GM18507 (cell line): Measurements from ENCODE around the gene RDH16.
"Not testable (repeated sequence)": the region's sequence is repeated elsewhere in the genome, so short reads cannot be mapped to it uniquely, and the experiment has no call there.

Experiments used
- DNase-seq: peaks from one replicate; pipeline ENCODE4 v3.0.0; 2011; ENCODE audit warnings: low read depth; ENCODE audit not compliant: insufficient read length; ENCODE audit errors: extremely low spot score
- FAIRE-seq: peaks from 2 replicates; lab custom pipeline; 2011; peaks lifted over from hg19 to GRCh38; lab: Jason Lieb, UNC

The RDH16 gene

DNA sequence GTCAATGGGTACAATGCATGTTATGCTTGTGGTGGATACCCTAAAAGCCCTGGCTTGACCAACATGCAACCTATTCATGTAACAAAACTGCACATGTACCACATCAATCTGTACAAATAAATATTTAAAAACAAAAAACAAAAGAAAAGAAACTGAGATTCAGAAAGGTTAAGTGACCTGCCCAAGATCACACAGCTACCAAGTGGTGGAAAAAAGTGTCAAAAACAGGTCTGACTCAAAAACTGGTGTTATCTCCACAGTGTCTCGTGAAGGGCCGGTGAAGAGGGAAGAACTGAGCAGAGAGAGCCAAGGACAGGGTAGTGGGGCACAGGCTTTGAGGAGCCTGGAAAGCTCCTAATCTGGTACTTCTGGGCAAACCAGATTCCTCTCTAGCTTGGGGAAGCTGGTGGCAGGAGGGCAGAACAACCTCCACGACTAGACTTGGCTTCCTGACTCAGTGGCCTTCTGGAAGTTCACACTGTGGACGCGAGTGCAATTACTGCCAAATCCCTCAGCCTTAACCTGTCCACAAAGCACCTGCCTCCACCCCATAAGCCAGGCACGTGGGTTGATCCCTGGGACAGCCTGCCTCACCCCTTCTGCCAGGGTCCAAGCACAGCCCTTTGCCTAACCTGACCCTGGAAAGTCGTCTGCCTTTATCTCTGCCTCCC, 33.4 kb upstream of the RDH16 start:
- no peak for DNase-seq
- no peak for FAIRE-seq

DNA sequence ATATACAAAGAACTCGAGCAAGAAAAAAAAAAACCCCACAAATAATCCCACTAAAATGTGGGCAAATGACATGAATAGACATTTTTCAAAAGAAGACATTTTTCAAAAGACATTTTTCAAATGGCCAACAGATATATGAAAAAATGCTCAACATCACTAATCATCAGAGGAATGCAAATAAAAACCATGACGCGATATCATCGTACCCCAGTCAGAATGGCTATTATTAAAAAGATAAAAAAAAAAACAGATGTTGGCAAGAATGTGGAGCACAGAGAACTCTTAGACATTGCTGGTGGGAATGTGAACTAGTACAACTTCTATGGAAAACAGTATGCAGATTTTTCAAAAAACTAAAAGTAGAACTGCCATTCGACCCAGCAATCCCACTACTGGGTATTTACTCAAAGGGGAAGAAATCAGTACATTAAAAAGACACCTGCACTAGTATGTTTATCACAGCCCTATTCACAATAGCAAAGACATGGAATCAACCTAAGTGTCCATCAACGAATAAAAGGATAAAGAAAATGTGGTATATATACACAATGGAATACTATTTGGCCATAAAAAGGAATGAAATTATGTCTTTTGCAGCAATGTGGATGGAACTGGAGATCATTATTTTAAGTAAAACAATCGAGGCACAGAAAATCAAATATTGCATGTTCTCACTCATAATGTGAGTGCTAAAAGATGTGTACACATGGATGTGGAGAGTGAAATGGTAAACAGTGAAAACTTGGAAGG, 32.6 kb upstream of the RDH16 start:
- FAIRE-seq, result no peak

DNA sequence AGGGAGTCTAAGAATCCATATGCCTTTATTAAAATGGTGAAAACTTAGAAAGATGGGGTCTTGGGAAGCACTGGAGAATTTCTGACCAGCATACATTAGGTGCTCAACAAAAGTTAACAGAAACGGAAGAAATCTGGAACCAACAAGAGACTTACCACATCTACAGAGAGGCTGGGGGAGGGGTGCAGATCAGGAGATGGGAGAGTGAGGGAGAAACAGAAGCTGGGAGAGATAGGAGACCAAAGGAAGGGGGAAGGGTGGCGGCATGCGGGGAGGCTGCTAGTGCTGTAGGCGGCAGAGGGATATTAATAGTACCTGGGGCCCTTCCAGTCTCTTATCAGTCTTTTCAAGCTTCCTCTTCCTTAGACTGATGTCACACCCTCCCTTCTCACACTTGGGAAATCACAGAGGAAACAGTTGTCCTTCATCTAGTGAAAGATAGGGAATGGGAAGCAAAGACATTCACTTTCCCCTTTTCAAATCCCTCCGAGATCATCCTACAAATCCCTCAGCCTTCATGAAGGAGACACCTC, 30.9 kb upstream of the RDH16 start:
- DNase-seq, result no peak
- no peak for FAIRE-seq

More for the DNA sequence above, 32.6 kb upstream of the RDH16 start:
- no peak for DNase-seq

DNA sequence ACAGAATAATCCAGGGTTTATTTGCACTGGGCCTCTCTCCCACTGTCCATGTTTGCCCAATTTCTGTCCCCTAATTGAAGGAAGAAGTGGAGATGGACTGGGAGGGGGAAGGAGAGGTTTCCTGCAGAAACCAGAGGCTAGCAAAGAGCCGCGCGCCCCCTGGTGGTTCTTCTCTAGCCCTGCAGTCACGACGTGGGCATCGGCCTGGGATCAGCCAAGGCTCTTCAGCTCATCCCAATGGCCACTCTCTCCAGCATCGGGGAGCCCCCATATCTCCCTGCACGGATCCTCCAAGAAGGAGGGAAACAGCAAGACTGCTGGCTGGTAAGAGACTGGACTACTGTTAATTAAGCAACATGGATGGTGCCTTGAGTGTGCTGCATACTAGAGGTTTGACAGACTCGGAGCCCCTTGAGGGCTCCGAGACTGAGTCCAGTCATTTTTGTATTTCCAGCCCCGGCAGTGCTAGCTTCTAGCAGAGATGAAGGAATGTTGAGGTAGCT, 30.2 kb upstream of the RDH16 start:
- peak; percentile 49 for DNase-seq
- FAIRE-seq, result peak; percentile 71

DNA sequence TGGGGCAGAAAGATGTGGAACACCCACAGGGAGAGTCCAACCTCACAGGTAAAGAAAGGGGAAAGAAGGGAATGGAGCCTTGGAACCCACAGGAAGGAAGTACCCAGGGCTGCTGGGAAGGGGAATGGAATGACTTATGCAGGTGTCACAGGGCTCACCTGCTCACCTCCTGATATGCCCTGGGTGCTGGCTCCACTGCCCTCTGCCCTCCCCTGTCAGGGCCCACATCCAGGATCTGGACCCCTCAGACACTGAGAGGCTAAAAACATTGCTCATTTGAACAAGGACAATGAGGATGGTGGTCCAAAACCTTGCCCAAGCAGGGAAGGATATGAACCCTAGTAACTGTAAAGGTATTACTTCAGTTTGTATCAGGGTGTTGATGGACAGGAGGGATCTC, 29.6 kb upstream of the RDH16 start:
- FAIRE-seq, result no peak

DNA sequence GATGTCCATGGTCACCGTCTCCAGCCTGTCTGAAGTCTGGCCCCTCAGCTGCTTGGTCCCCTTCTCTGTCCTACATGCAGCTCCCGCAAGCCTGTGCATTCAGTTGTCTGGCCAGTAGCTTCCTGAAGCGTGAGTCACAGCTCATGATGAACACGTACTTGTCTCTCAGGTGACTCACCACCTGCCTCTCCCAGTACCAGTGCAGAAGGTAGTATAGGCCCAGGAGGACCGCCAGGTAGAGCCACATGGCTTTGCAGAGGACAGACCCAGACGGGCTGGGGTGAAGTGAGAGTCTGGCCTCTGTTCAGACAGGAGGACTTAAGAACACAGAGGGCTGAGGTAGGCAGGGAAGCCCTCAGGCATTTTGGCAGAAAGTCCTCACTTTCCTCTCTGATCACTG, 28.3 kb upstream of the RDH16 start:
- not testable (repeated sequence) for FAIRE-seq, DNase-seq

More for the DNA sequence above, 29.6 kb upstream of the RDH16 start:
- DNase-seq, result no peak

DNA sequence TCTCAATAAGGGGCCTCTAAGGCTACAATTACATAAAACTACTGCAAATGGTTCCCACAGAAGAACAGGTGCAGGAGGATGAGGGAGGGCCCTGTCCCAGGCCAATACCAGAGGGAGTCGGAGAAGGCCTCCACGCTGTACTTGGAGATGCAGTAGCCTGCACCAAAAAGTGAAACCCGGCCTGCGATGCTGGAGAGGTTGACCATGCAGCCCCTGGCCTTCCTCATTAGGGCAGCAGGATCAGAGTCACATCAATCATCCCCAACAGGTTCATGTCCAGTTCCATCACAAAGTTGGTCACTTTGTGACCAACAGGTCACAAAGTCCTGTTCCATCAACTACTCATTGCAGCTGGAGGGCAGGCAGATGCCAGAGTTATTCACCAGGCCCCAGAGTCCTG, 26.0 kb upstream of the RDH16 start:
- FAIRE-seq, result no peak
- no peak for DNase-seq

DNA sequence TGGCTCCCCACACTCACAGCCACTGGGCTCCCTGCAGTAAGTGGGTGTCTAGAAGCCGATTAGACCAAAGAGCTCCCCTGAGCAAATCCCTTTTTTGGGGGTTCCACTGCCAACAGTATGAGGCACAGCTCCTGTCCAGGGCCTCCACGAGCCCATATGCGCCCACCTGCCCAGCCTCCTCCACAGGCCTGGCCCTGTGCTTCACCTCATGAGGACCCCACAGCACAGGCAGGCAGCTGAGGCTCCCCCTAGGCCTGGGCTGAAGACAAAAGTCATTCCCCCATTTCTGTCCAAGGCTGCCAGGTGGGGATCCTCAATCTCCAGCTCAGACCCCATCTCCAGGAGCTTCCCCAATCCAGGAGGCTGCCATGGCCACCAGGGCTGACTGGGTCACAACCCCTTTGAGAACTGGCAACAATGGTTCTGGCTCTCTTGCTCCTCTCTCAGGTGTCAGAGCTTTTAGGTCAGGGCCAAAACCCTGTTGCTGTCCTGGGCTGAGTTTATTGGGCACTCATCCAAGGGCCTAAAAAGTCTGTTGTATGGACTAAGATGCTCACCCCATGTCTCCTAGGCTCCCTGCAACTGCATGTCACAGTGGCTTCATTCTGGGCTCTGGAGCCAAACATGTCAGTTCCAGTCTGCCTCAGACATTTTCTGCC, 25.3 kb upstream of the RDH16 start:
- not testable (repeated sequence) for FAIRE-seq

DNA sequence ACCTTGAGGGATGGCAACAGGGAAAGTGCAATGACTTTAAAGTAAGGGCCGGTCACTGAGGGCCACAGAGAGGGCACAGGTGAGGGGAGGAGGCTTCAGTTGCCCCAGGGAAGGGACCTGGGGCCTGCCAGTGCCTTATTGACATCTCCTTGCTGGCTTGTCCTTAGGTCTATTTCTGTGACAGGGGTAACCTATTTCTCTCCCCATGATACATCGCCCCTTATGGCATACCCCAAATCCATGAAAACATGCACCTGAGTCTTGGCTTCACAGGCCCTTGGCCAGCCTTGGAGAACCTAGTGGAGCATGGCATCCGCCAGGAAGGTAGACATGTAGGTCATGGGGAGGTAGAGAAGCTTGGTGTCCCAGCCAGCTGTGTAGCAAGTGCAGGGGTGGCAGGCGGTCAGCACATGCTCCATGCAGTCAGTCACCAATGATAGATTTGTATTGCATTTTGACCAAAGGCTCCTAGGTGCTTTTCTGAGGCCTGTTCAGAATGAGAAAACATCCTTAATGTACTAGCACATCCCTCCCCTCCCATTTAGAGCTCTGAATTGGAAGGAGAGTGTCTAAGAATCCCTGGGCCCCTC, 23.6 kb upstream of the RDH16 start:
- FAIRE-seq (no peak), DNase-seq (no peak)

More for the DNA sequence above, 25.3 kb upstream of the RDH16 start:
- not testable (repeated sequence) for DNase-seq

DNA sequence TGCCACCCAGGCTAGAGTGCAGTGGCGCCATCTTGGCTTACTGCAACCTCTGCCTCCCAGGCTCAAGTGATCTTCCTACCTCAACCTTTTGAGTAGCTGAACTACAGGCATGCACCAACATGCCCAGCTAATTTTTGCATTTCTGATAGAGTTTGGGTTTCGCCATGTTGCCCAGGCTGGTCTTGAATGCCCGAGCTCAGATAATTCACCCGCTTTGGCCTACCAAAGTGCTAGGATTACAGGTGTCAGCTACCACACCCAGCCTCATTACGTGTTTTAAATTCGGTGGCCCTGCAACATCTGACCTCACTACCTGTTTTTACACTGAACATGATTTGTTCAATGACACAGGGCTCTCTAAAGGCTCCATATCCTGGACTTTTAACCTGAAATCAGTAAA, 22.9 kb upstream of the RDH16 start:
- FAIRE-seq (no peak), DNase-seq (no peak)

DNA sequence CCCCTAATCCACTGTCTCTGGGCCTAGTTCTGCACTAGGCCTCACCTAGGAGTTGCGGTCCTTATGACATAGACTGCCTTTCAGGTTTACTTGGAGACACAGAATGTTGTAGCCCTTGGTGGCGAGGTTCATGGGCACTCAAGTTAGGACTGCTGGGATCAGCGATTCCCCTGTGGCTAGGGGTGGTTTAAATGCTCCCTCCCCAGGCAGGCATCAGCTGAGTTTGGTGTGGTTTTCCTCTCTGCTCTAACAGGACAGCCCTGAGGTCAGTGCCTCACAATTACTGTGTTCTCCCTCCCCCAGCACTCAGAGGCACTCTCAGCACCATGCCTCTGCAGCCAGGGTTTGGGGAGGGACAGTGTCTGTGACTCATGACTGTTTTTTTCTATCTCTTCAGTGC, 22.2 kb upstream of the RDH16 start:
- FAIRE-seq (no peak), DNase-seq (no peak)

DNA sequence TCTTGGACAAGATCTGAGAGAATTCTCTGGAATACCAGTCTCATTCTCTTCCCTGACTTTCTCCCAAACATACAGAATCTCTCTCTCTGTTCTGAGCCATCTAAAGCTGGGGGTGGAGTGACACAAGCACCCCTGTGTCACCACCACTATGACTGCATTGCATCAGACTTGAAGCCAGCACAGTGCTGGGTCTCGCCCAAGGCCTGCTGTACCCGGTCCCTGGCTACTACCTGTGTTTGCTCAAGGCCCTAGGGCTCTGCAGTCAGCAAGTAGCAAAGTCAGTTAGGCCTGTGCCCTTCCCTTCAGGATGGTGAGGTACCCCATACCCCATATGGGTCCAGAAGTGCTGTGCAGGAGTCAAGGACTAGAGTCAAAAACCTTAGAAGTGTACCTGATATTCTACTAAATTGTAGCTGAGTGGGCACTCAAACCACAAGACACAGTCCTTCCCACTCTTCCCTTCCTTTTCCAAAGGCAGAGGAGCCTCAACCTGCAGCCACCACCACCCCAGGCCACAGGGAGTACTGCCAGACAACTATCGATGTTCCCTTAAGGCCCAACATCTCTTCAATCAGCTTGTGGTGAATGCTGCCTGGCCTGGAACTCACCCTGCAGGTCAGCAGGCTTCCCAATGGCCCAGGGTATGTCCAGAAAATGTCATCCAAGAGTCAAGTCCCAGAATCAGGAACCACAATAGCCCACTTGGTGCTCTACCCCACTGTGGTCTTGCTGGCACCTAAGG, 21.2 kb upstream of the RDH16 start:
- FAIRE-seq (no peak), DNase-seq (no peak)

DNA sequence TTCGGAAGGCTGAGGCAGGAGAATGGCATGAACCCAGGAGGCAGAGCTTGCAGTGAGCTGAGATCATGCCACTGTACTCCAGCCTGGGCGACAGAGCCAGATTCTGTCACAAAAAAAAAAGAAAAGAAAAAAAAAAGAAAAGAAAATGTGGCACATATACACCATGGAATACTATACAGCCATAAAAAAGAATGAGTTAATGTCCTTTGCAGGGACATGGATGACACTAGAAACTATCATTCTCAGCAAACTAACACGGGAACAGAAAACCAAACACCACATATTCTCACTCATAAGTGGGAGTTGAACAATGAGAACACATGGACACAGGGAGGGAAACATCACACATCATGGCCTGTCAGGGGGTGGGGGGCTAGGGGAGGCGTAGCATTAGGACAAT, 20.0 kb upstream of the RDH16 start:
- not testable (repeated sequence) for DNase-seq, FAIRE-seq

DNA sequence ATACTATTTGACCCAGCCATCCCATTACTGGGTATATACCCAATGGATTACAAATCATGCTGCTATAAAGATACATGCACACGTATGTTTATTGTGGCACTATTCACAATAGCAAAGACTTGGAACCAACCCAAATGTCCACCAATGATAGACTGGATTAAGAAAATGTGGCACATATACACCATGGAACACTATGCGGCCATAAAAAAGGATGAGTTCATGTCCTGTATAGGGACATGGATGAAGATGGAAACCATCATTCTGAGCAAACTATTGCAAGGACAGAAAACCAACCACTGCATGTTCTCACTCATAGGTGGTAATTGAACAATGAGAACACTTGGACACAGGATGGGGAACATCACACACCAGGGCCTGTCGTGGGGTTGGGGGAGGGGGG, 16.8 kb upstream of the RDH16 start:
- not testable (repeated sequence) for DNase-seq, FAIRE-seq

DNA sequence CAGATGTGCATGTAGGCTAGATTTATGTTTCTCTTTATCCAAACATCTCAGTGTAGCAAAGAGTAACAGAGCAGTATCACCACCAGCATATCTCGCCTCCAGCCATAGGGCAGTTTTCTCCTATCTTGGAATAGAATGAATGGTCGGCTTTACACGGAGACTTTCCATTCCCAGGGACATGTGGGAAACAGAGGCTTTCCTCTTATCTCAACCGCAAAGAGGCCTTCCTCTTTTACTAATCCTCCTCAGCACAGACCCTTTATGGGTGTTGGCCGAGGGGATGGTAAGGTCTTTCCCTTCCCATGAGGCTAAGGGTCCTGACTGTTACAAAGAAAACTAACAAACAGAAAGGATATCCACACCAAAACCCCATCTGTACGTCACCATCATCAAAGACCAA, 11.5 kb upstream of the RDH16 start:
- not testable (repeated sequence) for DNase-seq, FAIRE-seq

DNA sequence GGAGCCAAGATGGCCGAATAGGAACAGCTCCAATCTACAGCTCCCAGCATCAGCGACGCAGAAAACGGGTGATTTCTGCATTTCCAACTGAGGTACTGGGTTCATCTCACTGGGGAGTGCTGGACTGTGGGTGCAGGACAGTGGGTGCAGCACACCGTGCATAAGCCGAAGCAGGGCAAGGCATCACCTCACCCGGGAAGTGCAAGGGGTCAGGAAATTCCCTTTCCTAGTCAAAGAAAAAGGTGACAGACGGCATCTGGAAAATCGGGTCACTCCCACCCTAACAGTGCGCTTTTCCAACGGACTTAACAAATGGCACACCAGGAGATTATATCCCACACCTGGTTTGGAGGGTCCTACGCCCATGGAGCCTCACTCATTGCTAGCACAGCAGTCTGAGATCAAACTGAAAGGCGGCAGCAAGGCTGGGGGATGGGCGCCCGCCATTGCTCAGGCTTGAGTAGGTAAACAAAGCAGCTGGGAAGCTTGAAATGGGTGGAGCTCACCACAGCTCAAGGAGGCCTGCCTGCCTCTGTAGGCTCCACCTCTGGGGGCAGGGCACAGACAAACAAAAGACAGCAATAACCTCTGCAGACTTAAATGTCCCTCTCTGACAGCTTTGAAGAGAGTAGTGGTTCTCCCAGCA, 8.7 kb upstream of the RDH16 start:
- not testable (repeated sequence) for FAIRE-seq, DNase-seq

DNA sequence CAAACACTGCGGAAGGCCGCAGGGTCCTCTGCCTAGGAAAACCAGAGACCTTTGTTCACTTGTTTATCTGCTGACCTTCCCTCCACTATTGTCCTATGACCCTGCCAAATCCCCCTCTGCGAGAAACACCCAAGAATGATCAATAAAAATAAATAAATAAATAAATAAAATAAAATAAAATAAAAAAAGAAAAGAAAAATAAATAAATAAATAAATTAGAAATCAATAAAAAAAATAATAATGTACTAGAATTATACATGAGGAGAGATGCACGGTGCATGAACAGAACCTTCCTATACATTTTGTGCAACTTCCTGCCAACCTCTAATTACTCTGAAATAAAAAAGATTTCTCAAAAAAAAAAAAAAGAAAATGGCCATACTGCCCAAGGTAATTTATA, 7.7 kb upstream of the RDH16 start:
- FAIRE-seq, DNase-seq: not testable (repeated sequence)

DNA sequence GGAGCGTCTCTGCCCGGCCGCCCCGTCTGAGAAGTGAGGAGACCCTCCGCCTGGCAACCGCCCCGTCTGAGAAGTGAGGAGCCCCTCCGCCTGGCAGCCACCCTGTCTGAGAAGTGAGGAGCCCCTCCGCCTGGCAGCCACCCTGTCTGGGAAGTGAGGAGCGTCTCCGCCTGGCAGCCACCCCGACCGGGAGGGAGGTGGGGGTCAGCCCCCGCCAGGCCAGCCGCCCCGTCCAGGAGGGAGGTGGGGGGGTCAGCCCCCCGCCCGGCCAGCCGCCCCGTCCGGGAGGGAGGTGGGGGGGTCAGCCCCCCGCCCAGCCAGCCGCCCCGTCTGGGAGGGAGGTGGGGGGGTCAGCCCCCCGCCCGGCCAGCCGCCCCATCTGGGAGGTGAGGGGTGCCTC, 6.1 kb upstream of the RDH16 start:
- not testable (repeated sequence) for DNase-seq, FAIRE-seq
